NCI-H345 (cell line): ENCODE data around the gene ZNF557.
"Not testable (repeated sequence)": the region's sequence is repeated elsewhere in the genome, so short reads cannot be mapped to it uniquely, and the experiment has no call there.

Source experiments
- DNase-seq: peaks from one replicate; lab custom pipeline; 2025; lab: John Stamatoyannopoulos, UW

The ZNF557 gene

DNA sequence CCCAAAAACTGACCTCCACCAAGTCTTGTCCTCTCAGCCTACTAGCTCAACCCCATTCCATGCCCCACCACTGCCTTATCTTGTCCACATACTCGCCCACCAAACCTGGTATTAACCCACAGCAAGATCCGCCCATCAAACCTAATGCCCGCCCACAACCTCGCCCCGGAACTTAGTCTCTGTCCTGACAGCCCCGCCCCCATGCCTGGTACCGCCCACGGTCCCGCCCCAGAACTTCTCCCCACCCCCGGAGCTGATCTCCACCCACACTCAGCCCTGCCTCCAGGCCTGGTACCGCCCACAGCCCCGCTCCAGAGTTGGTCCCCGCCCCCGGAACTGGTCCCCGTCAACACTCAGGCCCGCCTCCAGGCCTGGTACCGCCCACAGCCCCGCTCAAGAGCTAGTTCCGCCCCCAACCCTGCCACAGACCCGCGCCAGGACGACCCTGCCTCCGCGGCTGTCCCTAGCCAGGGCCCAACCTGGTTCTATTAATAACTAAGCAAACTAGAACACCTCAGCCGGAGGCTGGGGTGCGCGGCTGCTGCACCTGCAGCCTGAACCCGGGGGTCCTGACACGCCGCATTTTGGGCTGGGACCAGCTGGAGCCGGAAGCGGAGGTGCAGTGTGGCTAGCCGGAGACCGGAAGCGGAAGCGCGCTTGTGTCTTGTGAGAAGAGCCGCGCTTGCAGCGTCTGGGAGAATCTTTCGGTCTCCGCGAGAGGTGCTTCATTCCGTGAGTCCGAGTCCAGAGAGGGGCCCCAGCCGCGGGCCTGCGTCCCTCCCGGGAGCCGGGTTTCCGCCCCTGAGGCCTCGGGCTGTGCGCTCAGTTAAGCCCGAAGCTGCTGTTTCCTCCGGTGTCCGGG lies at the start of gene ZNF557:
ZNF557 (plus strand) TSS at position 662 of the 862 bp plus-strand sequence. CDS start 5,372 bp downstream, outside the sequence.
- DNase-seq = peak; percentile 97

DNA sequence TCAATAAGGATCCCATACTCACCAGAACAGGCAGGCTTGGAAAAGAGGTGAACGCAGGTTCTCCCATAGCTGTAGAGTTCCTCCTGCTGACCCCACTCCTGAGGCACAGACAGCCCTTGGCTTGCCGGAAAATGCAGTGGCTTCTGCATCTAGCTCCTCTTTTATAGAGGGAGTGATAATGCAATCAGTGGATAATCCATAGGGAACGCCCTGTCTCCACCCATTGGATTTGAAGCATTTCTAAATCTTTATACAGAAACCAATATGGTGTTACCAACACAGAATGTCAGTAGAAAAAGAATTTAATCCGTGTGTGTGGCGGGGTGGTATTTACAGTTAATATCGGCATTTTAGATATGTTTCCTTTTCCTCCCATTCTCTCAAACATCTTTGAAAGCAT lies 48.2 kb upstream of the ZNF557 start, which contains the start of gene MBD3L2B:
MBD3L2B (minus strand) TSS at position 101 of the 400 bp plus-strand sequence; CDS start at position 67, 34 bp downstream.
- DNase-seq = not testable (repeated sequence)

DNA sequence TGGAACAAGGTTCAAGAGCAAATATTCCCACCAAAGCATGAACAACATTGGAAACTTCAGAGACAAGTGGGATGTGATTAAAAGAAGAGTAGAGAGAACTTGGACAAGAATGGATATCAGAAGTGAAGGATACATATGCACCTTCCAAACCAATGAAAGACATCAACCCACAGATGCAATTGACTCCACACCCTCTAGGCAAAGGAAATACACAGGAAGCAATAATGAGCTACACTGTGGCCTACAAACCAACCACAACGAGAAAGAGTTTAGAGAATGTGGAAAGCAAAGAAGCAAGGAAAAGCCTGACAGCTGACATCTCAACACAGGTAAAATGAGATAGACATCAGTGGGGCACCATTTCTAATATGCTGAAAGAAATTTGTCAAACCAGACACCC lies 40.7 kb upstream of the ZNF557 start:
- DNase-seq = not testable (repeated sequence)

DNA sequence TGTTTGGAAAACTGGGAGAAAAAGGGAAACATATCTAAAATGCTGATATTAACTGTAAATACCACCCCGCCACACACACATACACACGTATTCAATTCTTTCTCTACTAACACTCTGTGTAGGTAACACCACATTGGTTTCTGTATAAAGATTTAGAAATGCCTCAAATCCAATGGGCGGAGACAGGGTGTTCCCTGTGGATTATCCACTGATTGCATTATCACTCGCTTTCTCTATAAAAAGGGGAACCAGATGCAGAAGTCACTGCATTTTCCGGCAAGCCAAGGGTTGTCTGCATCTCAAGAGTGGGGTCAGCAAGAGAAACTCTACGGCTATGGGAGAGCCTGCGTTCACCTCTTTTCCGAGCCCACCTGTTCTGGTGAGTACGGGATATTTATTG lies 39.2 kb upstream of the ZNF557 start, which contains the start of gene MBD3L5:
MBD3L5 (plus strand) TSS at position 301 of the 400 bp plus-strand sequence; CDS start at position 335, 34 bp downstream.
- DNase-seq = not testable (repeated sequence)

DNA sequence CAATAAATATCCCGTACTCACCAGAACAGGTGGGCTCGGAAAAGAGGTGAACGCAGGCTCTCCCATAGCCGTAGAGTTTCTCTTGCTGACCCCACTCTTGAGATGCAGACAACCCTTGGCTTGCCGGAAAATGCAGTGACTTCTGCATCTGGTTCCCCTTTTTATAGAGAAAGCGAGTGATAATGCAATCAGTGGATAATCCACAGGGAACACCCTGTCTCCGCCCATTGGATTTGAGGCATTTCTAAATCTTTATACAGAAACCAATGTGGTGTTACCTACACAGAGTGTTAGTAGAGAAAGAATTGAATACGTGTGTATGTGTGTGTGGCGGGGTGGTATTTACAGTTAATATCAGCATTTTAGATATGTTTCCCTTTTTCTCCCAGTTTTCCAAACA lies 29.4 kb upstream of the ZNF557 start, which contains the start of gene MBD3L4:
MBD3L4 (minus strand) TSS at position 101 of the 400 bp plus-strand sequence; CDS start at position 66, 35 bp downstream.
- DNase-seq = not testable (repeated sequence)

DNA sequence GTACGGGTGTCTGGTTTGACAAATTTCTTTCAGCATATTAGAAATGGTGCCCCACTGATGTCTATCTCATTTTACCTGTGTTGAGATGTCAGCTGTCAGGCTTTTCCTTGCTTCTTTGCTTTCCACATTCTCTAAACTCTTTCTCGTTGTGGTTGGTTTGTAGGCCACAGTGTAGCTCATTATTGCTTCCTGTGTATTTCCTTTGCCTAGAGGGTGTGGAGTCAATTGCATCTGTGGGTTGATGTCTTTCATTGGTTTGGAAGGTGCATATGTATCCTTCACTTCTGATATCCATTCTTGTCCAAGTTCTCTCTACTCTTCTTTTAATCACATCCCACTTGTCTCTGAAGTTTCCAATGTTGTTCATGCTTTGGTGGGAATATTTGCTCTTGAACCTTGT lies 27.9 kb upstream of the ZNF557 start:
- DNase-seq = not testable (repeated sequence)

DNA sequence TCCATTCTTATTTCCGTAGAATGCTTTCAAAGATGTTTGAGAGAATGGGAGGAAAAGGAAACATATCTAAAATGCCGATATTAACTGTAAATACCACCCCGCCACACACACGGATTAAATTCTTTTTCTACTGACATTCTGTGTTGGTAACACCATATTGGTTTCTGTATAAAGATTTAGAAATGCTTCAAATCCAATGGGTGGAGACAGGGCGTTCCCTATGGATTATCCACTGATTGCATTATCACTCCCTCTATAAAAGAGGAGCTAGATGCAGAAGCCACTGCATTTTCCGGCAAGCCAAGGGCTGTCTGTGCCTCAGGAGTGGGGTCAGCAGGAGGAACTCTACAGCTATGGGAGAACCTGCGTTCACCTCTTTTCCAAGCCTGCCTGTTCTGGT lies 20.5 kb upstream of the ZNF557 start, which contains the start of gene MBD3L2:
MBD3L2 (plus strand) TSS at position 301 of the 400 bp plus-strand sequence; CDS start at position 354, 53 bp downstream.
- DNase-seq = not testable (repeated sequence)

DNA sequence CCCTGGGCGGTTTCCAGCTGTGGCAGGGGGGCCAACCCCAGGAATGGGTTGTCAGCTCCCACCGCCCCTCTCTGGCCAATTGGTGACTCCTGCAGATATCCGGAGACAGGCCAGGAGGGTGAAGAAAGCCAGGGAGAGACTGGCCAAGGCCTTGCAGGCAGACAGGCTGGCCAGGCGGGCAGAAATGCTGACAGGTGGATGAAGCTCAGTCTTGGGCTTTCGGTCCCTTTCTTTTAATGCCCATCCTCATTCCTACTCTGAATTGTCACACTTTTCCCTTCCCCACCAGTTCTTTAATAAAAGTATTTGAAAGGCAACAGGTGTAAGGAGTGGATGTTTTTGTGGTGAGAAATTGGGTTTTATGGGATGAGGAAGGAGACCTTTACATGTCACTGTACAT lies 18.1 kb upstream of the ZNF557 start:
- not testable (repeated sequence) for DNase-seq

DNA sequence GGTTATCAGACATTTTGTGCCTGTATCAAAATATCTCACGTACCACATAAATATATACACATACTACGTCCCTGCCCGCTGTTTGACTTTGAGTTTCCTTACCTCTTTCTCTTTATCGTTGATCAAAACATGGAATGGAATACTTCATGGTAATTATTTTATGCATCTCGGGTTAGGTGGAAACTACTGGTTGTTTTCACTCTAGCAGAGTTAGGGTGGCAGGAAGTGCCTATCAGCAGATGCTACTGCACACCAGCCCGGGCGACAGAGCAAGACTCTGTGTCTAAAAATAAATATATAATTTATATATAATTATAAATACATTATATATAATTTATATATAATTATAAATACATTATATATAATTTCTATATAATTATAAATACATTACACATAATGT lies 16.6 kb upstream of the ZNF557 start:
- not testable (repeated sequence) for DNase-seq

DNA sequence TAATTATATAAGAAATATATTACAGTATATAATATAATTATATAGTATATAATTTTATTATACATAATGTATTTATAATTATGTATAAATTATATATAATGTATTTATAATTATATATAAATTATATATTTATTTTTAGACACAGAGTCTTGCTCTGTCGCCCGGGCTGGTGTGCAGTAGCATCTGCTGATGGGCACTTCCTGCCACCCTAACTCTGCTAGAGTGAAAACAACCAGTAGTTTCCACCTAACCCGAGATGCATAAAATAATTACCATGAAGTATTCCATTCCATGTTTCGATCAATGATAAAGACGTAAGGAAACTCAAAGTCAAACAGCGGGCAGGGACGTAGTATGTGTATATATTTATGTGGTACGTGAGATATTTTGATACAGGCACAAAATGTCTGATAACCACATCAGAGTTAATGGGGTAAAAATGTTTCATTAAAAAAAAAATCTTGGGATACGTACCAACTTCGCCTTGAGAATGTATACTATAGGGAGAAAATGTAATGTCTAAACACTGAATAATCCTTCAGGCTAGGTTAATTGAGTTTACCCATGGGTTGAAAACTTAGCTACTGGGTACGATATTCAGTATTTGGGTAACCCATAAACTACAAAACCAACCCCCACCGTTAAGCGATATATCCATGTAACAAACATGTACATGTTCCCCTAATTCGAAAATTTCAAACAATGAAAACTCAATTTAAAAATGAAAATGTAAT lies 14.7 kb upstream of the ZNF557 start:
- DNase-seq = not testable (repeated sequence)

DNA sequence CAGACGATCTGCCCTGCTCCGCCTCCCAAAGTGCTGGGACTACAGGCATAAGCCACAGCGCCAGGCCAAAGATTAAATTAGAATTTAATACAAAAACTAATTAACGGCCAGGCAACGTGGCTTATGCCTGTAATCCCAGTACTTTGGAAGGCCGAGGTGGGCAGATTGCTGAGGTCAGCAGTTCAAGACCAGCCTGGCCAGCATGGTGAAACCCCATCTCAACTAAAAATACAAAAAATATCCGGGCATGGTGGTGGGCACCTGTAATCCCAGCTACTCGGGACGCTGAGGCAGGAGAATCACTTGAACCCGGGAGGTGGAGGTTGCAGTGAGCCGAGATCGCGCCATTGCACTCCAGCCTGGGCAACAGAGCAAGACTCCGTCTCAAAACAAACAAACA lies 13.8 kb upstream of the ZNF557 start:
- not testable (repeated sequence) for DNase-seq

DNA sequence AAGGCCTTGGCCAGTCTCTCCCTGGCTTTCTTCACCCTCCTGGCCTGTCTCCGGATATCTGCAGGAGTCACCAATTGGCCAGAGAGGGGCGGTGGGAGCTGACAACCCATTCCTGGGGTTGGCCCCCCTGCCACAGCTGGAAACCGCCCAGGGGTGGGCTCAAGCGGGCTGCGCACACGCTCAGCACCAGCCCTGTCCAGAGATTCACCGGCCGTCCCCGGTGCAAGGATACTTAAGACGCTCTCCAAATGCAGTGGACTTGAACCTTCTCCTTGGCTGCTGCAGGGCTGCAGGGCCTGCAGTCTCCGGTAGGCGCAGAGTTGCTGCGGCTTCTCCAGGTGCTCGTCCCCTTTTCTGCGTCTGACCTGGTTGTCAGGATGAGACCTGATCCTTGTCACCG lies 13.1 kb upstream of the ZNF557 start:
- not testable (repeated sequence) for DNase-seq

DNA sequence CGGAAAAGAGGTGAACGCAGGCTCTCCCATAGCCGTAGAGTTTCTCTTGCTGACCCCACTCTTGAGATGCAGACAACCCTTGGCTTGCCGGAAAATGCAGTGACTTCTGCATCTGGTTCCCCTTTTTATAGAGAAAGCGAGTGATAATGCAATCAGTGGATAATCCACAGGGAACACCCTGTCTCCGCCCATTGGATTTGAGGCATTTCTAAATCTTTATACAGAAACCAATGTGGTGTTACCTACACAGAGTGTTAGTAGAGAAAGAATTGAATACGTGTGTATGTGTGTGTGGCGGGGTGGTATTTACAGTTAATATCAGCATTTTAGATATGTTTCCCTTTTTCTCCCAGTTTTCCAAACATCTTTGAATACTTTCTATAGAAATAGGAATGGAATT lies 10.9 kb upstream of the ZNF557 start, which contains the start of gene MBD3L3:
MBD3L3 (minus strand) TSS at position 101 of the 400 bp plus-strand sequence; CDS start at position 30, 71 bp downstream.
- not testable (repeated sequence) for DNase-seq

DNA sequence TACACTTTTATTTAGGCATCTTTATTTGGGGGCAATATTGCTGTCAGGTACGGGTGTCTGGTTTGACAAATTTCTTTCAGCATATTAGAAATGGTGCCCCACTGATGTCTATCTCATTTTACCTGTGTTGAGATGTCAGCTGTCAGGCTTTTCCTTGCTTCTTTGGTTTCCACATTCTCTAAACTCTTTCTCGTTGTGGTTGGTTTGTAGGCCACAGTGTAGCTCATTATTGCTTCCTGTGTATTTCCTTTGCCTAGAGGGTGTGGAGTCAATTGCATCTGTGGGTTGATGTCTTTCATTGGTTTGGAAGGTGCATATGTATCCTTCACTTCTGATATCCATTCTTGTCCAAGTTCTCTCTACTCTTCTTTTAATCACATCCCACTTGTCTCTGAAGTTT lies 9.5 kb upstream of the ZNF557 start:
- DNase-seq = not testable (repeated sequence)

DNA sequence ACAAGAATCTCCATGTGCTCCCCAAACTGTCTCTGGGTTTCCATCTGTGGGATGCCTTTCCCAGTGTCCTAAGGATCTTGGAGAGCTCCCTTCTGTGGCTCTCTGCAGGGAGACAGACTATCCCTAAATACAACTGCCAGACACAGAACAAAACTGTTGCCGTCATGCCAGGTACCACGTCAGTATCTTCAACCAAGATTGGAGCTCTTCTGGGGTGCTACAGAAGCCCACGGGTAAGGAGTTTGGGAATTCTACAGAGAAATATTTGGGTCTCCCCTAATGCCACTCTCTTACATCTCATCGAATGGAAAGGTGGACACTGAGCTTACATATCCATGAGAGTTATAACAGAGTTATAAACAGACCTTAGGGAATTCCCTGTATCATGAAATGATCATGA lies 6.2 kb upstream of the ZNF557 start:
- no peak for DNase-seq

DNA sequence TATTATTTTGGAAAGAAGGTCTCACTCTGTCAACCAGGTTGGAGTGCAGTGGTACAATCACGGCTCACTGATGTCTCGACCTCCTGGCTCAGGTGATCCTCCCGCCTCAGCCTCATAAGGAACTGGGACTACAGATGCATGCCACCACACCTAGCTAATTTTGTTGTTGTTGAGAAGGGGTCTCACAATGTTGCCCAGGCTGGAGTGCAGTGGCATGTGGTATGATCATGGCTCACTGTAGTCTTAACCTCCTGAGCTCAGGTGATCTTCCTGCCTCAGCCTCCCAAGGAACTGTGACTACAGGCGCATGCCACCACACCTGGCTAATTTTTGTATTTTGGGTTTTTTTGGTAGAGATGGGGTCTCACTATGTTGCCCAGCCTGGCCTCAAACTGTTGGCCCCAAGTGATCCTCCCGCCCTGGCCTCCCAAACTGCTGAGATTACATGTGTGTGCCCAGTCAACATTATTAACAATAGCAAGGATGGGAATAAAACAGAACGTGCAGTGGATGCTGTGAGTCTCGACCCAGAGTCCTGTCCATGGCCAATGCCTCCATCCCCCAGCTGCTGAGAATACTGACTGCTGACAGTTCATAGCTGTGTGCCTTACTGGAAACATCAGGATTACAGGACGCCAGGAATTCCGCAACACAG lies 5.6 kb upstream of the ZNF557 start:
- no peak for DNase-seq

DNA sequence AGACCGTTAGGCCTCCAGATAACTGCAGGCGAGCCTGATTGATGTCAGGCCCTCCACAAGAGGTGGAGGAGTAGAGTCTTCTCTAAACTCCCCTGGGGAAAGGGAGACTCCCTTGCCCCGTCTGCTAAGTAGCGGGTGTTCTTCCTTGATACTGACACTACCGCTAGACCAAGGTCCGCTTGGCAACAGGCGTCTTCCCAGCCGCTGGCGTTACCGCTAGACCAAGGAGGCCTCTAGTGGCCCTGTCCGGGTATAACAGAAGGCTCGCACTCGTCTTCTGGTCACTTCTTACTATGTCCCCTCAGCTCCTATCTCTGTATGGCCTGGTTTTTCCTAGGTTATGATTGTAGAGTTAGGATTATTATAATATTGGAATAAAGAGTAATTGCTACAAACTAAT lies 2.4 kb upstream of the ZNF557 start:
- DNase-seq = not testable (repeated sequence)

DNA sequence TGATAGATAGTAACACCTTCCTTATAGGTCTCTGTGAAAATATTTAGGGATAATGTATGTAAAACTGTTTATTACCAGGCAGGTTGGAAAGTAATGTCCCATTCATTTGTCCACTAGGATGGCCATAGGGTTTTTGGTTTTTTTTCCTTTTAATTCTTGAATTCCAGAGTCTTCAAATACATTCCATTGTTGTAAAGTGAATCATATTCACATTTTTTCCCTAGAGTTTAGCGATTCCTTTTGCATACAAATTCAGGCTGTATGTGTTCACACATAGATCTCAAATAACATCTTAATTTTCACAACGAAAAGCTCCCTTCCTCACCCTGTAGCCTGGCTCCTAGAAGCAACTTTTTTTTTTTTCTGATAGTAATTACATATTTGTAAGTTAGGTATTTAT lies 1.8 kb upstream of the ZNF557 start:
- DNase-seq = no peak

DNA sequence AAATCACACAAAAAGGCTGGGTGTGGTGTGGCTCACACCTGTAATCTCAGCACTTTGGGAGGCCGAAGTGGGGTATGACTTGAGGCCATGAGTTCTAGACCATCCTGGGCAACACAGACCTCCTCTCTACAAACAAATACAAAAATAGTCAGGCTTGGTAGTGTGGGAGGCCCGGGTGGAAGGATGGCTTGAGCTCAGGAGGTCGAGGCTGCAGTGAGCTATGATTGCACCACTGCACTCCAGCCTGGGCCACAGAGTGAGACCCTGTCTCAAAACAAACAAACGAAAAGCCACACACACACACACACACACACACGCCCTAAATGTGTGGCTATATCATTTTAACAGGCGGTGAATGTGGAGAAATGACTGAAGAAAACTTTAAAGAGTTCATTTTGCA lies 904 bp upstream of the ZNF557 start:
- DNase-seq = no peak

DNA sequence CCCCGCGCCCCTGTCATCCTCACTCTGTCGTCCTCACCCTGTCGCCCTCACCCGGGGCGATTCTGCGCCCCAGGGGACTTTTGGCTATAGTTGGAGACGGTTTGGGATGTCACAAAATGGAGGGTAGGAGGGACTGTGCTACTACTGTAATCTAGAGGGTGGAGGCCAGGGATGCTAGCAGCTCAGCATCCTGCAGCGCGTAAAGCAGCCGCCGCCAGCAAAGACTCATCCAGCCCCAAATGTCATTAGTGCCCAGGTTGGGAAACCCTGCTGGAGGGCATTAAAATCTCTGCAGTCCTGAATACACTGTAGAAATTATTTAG lies 362 bp downstream of the ZNF557 start:
- DNase-seq = no peak

DNA sequence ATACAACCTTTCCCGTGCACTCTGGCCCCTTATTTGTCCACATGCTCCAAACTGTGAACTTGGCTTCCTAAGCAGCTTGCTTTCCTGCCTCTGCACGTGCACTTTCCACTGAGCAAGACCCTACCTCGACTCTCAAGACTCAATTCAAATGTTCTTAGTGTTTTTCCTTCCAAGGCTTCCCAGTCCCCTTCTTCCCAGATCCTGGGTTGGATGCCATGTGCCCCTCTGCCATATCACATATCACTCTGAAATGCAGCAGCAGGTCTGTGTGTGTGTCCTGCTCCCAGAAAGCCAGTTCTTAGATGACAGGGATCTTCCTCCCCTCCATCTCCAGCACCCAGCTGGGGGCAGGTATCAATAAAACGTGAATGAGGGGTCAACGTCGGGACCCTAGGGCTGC lies 3.0 kb downstream of the ZNF557 start:
- DNase-seq = no peak

DNA sequence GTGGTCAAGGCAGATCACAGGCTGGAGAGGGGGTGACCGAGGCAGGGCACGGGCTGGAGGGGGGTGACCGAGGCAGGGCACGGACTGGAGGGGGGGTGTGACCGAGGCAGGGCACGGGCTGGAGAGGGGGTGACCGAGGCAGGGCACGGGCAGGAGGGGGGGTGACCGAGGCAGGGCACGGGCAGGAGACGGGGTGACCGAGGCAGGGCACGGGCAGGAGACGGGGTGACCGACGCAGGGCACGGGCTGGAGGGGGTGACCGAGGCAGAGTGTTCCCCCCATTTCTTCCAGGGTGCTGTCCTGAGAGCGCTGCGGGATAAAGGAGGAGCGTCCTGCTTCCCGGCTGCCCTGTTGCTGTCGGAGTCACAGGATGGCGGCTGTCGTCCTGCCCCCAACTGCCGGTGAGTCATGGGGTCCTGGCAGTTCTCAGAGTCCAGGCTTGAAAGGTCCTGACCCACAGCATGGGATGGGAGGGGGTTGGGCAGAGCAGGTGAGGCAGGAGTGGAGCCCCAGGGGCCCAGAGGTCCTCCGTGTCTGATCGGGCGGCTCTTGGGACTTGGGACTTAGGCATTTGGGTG lies 5.3 kb downstream of the ZNF557 start:
- DNase-seq = no peak
